AG04449 (cell line): ENCODE results near the gene GNPTAB.
"Not testable (repeated sequence)": the region's sequence is repeated elsewhere in the genome, so short reads cannot be mapped to it uniquely, and the experiment has no call there.

ENCODE experiments used
- CTCF ChIA-PET: fragments of 350-600 bp; formaldehyde crosslinking; extraction: SDS; loops from one replicate; lab custom pipeline; 2021; ENCODE audit warnings: antibody characterized with exemption; lab: Yijun Ruan, JAX
- POLR2A ChIA-PET: fragments of 400-600, 350-600 bp; formaldehyde crosslinking; extraction: SDS; loops from one replicate; lab custom pipeline; 2020; ENCODE audit warnings: antibody characterized with exemption, inconsistent platforms; lab: Yijun Ruan, JAX
- DNase-seq: peaks from one replicate; pipeline ENCODE4 v3.0.0-alpha.2; 2010; ENCODE audit warnings: low read depth, low spot score
- H3K4me3 ChIP-seq: 2 replicates; pipeline ENCODE4 v1.5.1; 2011; ENCODE audit warnings: low read depth, mild to moderate bottlenecking, control low read depth, low read length
- CTCF ChIP-seq: IDR thresholded peaks from one replicate; pipeline ENCODE4 v1.5.1; 2011; ENCODE audit warnings: mild to moderate bottlenecking, moderate library complexity, low read length, control low read depth, inconsistent platforms; ENCODE audit not compliant: insufficient read depth; ENCODE audit errors: missing control alignments

Gene GNPTAB

GRCh38 chr12:101875162-101875561 lies 44.4 kb upstream of the GNPTAB start:
- CTCF ChIA-PET, result interaction anchor here (0.8 to 2.3 kb wide), 7 partner anchors 9 to 103 kb away, joined by 3 to 6 read pairs (median 4); partner anchors contain the start of gene GNPTAB
- no peak for TF ChIP-seq CTCF
- no peak for DNase-seq
- POLR2A ChIA-PET, result no interaction called here
- no peak overlapping the region for H3K4me3 ChIP-seq

- POLR2A ChIA-PET, result interaction anchor here (0.6 kb wide), 1 partner anchor 40 kb away, joined by 4 read pairs; the partner anchor contains the start of gene GNPTAB
- DNase-seq, result no peak
- CTCF ChIA-PET, result interaction anchor here (0.6 kb wide), 1 partner anchor 9 kb away, joined by 4 read pairs; no protein-coding TSS in a partner anchor
- no peak overlapping the region for H3K4me3 ChIP-seq
- TF ChIP-seq CTCF, result no peak
These were observed 40.2 kb upstream of the GNPTAB start for GRCh38 chr12:101870925-101871324.

GRCh38 chr12:101867619-101868018 lies 36.9 kb upstream of the GNPTAB start:
- POLR2A ChIA-PET, H3K4me3 ChIP-seq, DNase-seq, CTCF ChIA-PET: not testable (repeated sequence)

GRCh38 chr12:101866615-101867373 lies 36.0 kb upstream of the GNPTAB start:
- TF ChIP-seq CTCF, result no peak
- DNase-seq, result no peak
- POLR2A ChIA-PET, result no interaction called here
- H3K4me3 ChIP-seq, result no peak overlapping the region
- CTCF ChIA-PET, result interaction anchor here (0.8 to 1.3 kb wide), 2 partner anchors 9 to 93 kb away, joined by 3 to 4 read pairs; no protein-coding TSS in a partner anchor

GRCh38 chr12:101863981-101864380 lies 33.2 kb upstream of the GNPTAB start:
- no peak for DNase-seq
- H3K4me3 ChIP-seq, result no peak overlapping the region
- ChIA-PET CTCF (interaction anchor here (0.8 to 1.4 kb wide), 2 partner anchors 9 to 24 kb away, joined by 3 to 6 read pairs; no protein-coding TSS in a partner anchor), POLR2A (no interaction called here)
- TF ChIP-seq CTCF, result no peak

- CTCF ChIA-PET, result interaction anchor here (0.6 to 1.7 kb wide), 4 partner anchors 9 to 89 kb away, joined by 4 to 7 read pairs (median 4); partner anchors contain the start of gene GNPTAB
- POLR2A ChIA-PET, result no interaction called here
- TF ChIP-seq CTCF, result no peak
- no peak overlapping the region for H3K4me3 ChIP-seq
- DNase-seq, result no peak
These were observed 31.5 kb upstream of the GNPTAB start for GRCh38 chr12:101862245-101862644.

- POLR2A ChIA-PET, H3K4me3 ChIP-seq, DNase-seq: not testable (repeated sequence)
- CTCF ChIA-PET, result interaction anchor here (1.4 to 1.9 kb wide), 3 partner anchors 22 to 88 kb away, joined by 4 to 9 read pairs (median 7); partner anchors contain the start of gene GNPTAB
These were observed 30.9 kb upstream of the GNPTAB start for GRCh38 chr12:101861688-101862087.
